ENCODE measurements around the gene FJX1. TPM values are rescaled to one million over a fixed set of nuclear protein-coding genes. Genes with fewer than 3 reads are reported as not detected.

Gene FJX1
- polyA plus RNA-seq, 3 donors, result 0.05 TPM; not detected in 2

DNA sequence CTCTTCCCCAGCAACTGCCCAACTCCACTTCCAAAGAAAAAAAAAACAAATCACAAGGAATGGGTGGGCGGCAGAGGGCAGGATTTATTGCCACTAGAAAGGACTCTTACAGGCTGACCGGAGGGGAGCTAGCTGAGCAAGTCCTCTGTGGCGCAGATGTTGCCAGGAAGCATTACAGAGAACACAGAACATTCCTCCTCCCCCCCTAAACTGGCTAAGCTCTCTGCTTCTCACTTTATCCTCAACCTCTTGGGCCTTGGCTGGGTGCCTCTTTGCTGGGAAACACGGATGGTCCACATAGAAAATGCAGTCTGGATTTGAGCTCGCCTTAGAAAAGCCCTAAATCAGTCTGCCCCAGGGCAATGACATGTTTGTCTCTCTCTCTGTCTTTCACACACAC lies 12.6 kb upstream of the FJX1 start:
- no peak for DNase-seq
- Histone ChIP-seq H3K36me3 (replicated peaks in 1 of 2; ENCODE audit: control insufficient read depth in 1 of 2, insufficient read depth in 2 of 2, low read length in 2 of 2) (no peaks in the 10 kb centered on the region), H2AFZ (ENCODE audit: insufficient read depth, low read depth, low read length, poor library complexity, severe bottlenecking) (no peak overlapping the region), H3K9me3 (replicated peaks in 1 of 2; ENCODE audit: control insufficient read depth in 1 of 2, insufficient read depth in 1 of 2, low read length in 2 of 2) (no peaks in the 10 kb centered on the region), H4K20me1 (ENCODE audit: insufficient read depth, low read length) (no peaks in the 10 kb centered on the region), H3K4me2 (replicated peaks; ENCODE audit: extremely low read depth, low read length, poor library complexity, severe bottlenecking) (no peak overlapping the region), H3K4me3 (replicated peaks in 1 of 3; ENCODE audit: low read depth in 2 of 3, low read length in 3 of 3) (no peak overlapping the region), H3K27ac (ENCODE audit: low read depth in 1 of 2, low read length in 2 of 2) (no peak overlapping the region), H3K79me2 (ENCODE audit: insufficient read depth, low read length) (no peaks in the 10 kb centered on the region), H3K4me1 (ENCODE audit: control insufficient read depth in 1 of 2, insufficient read depth in 2 of 2, low read length in 2 of 2) (no peaks in the 10 kb centered on the region), H3K27me3 (ENCODE audit: control insufficient read depth in 2 of 2, insufficient read depth in 2 of 2, low read length in 2 of 2) (peaks cover 0 to 9% of the 10 kb centered on the region in 2 donors), H3K9ac (ENCODE audit: insufficient read depth, low read length, poor library complexity, severe bottlenecking) (no peak overlapping the region)
- Mint-ChIP-seq H3K4me1 (no peaks in the 10 kb centered on the region), H3K36me3 (no peaks in the 10 kb centered on the region), H3K9me3 (peaks cover 0 to 4% (median 0%) of the 10 kb centered on the region in 7 donors), H3K27me3 (ENCODE audit: low read depth in 3 of 3) (peaks cover 7 to 19% (median 14%) of the 10 kb centered on the region in 3 donors), H3K4me3 (no peak overlapping the region), H3K27ac (no peak overlapping the region)
- TF ChIP-seq CTCF (IDR thresholded peaks at IDR 0.05), result no peak
- WGBS (ENCODE audit: insufficient coverage), result 82% methylated on average over 3 of the region's 5 CpGs
- intact Hi-C loops (cut with micrococcal nuclease), result no loop called here

GRCh38 chr11:35606206-35606605 lies 12.1 kb upstream of the FJX1 start:
- no peak for TF ChIP-seq CTCF (IDR thresholded peaks at IDR 0.05)
- Histone ChIP-seq H3K9me3 (replicated peaks in 1 of 2; ENCODE audit: control insufficient read depth in 1 of 2, insufficient read depth in 1 of 2, low read length in 2 of 2) (no peaks in the 10 kb centered on the region), H3K4me1 (ENCODE audit: control insufficient read depth in 1 of 2, insufficient read depth in 2 of 2, low read length in 2 of 2) (no peaks in the 10 kb centered on the region), H3K9ac (ENCODE audit: insufficient read depth, low read length, poor library complexity, severe bottlenecking) (no peak overlapping the region), H3K4me2 (replicated peaks; ENCODE audit: extremely low read depth, low read length, poor library complexity, severe bottlenecking) (no peak overlapping the region), H3K27me3 (ENCODE audit: control insufficient read depth in 2 of 2, insufficient read depth in 2 of 2, low read length in 2 of 2) (peaks cover 0 to 9% of the 10 kb centered on the region in 2 donors), H3K4me3 (replicated peaks in 1 of 3; ENCODE audit: low read depth in 2 of 3, low read length in 3 of 3) (no peak overlapping the region), H2AFZ (ENCODE audit: insufficient read depth, low read depth, low read length, poor library complexity, severe bottlenecking) (no peak overlapping the region), H4K20me1 (ENCODE audit: insufficient read depth, low read length) (no peaks in the 10 kb centered on the region), H3K79me2 (ENCODE audit: insufficient read depth, low read length) (no peaks in the 10 kb centered on the region), H3K36me3 (replicated peaks in 1 of 2; ENCODE audit: control insufficient read depth in 1 of 2, insufficient read depth in 2 of 2, low read length in 2 of 2) (no peaks in the 10 kb centered on the region), H3K27ac (ENCODE audit: low read depth in 1 of 2, low read length in 2 of 2) (no peak overlapping the region)
- Mint-ChIP-seq H3K4me3 (no peak overlapping the region), H3K27ac (no peak overlapping the region), H3K36me3 (no peaks in the 10 kb centered on the region), H3K27me3 (ENCODE audit: low read depth in 3 of 3) (peaks cover 7 to 21% (median 13%) of the 10 kb centered on the region in 3 donors), H3K4me1 (no peaks in the 10 kb centered on the region), H3K9me3 (peaks cover 0 to 4% (median 0%) of the 10 kb centered on the region in 7 donors)
- no CpG with 5 or more reads among the region's 5 CpGs for WGBS (ENCODE audit: insufficient coverage)
- DNase-seq, result no peak
- intact Hi-C loops (cut with micrococcal nuclease), result no loop called here

All from CD14-positive monocyte (primary cell).